ENCODE results near the gene AARS1.
A peak's percentile ranks its signal among the peaks of the same experiment; 100 is the strongest.
"Not testable (repeated sequence)": the region's sequence is repeated elsewhere in the genome, so short reads cannot be mapped to it uniquely, and the experiment has no call there.

AARS1 gene

DNA sequence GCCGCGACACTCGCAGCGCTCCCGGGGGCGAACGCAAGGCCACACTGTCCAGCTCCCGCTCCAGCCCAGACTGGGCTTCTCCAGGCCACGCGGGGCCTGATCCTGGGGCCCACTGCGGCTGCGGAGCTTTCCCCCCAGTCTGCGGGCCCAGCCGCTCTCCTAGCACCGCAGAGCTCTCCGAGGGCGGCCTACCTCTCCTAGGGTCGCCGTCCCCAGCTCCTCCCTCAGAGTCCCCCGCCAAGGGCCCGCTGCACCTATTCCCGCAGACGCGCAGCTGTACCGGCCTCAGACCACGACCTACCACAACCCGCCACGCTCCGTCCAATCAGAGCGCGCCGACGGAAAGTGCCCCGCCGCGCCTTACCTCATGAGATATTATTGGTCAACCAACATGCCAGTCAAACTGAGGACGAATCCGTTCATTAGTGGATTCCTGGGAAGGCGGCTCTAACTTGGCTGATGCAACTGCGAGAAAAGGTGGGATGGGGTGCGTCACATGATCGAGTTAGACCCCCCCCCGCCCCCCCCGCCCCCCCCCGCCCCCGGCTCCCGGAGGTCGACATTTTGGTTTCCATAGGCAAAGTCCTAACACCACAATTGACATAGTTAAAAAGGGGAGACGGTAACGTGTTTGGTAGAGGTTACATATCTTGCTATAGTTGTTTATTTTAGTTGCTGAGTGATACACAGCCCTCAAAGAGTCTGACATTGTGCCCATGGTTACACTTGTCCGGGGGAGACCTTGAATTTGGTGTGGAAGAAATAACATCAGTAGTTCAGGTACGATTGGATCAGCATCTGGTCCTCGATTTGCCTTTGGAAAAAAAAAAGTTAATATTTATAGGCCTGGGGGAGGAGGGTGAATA, at the start of gene AARS1:
TSS of gene AARS1 (minus strand) at position 278 of the 866 bp plus-strand sequence. CDS start 6,743 bp downstream, outside the sequence.
- DNase-seq, result peak; percentile 95
- ATAC-seq, result peak; percentile 100

- ATAC-seq (no peak), DNase-seq (no peak)
Observed at GRCh38 chr16:70337814-70338213, 48.5 kb upstream of the AARS1 start.

- DNase-seq, result not testable (repeated sequence)
Observed at GRCh38 chr16:70332728-70333127, 43.4 kb upstream of the AARS1 start.

DNA sequence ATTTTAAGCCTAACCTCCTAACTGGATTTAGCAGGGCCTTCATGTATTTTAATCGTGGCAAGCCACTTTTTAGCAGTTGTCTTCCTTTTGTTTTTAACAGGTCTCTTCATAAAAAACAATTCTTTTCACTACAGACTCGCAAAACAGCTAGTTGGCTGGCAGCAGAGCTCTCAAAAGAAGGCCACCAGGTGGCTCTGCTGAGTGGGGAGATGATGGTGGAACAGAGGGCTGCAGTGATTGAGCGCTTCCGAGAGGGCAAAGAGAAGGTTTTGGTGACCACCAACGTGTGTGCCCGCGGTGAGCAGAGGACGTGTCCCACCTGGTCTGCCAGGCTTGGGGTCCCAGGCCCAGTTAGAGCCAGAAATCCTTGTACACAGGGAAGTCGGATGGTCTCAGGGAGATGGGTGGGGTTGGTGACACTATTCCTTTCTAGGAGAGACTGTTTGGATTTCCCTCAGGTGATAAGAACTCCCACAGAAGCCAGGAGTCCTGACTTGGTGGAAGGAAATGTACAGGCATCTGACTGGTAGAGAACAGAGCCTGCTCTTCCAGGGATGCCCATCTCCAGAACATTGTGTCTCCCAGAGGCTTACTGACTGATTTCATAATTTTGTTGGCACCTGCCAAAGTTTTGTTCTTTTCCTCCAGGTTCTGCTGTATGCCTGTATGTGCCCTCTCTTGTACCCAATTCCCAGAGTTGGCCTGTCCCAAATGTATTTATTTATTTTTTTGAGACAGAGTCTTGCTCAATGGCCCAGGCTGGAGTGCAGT, 42.5 kb upstream of the AARS1 start:
- DNase-seq (peak; percentile 11), ATAC-seq (peak; percentile 43)

More at GRCh38 chr16:70332728-70333127, 43.4 kb upstream of the AARS1 start:
- ATAC-seq, result not testable (repeated sequence)

DNA sequence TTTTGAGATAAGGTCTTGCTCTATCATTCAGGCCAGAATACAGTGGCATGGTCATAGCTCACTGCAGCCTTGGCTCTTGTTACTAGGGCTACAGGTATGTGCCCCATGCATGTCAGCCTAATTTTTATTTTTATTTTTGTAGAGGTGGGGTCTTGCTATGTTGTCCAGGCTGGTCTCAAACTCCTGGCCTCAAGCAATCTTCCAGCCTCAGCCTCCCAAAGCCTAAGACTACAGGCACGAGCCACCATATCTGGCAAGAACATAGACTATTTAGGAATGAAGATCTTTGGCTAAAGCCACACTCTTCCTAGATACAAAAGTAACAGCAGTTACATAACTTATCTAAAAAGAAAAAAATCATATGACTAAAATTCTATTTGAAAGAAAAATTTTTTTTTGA, 41.8 kb upstream of the AARS1 start:
- ATAC-seq (no peak), DNase-seq (no peak)

- DNase-seq, result no peak
- ATAC-seq, result no peak
Observed at GRCh38 chr16:70324998-70325747, 35.9 kb upstream of the AARS1 start.

- DNase-seq (no peak), ATAC-seq (no peak)
Observed at GRCh38 chr16:70320121-70320520, 30.8 kb upstream of the AARS1 start.

GRCh38 chr16:70307726-70308125, 18.4 kb upstream of the AARS1 start:
- DNase-seq, ATAC-seq: not testable (repeated sequence)

- ATAC-seq (no peak), DNase-seq (no peak)
Observed at GRCh38 chr16:70306880-70307279, 17.6 kb upstream of the AARS1 start.

DNA sequence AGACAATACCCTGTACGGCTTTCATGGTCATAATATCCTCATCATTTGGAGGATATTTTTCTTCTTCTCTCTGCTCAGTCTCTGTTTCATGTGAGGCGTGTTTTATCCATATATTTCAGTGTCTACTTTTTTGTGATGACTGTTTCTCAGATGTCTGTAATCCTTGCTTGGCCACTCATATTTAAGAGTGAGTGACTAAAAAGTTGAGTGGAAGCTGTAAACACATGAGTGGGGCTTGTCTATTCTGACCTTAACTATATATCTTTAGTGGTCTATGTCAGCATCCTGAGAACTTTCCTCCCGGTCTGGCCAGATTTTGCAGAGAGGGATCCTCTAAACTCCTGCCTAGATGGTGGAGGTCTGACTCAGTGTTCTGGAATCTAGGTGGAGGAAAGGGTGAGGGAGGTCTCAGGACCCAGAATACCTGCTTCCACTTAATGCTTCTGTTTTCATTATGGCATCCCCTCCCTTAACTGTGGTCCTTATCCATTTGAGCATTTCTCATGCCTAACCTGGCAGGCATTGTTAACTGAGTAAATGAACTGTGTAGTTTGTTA, 15.7 kb upstream of the AARS1 start:
- ATAC-seq, result no peak
- no peak for DNase-seq

- DNase-seq, result no peak
- no peak for ATAC-seq
Observed at GRCh38 chr16:70302745-70303144, 13.4 kb upstream of the AARS1 start.

GRCh38 chr16:70301121-70301520, 11.8 kb upstream of the AARS1 start:
- DNase-seq (no peak), ATAC-seq (no peak)

- ATAC-seq (peak; percentile 85), DNase-seq (peak; percentile 79)
Observed at GRCh38 chr16:70298988-70299938, 10.0 kb upstream of the AARS1 start, which contains the start of gene DDX19B. Gene DDX19B (plus strand): TSS chr16:70299186. CDS start chr16:70299298, 112 bp downstream.

GRCh38 chr16:70295634-70296033, 6.3 kb upstream of the AARS1 start:
- no peak for ATAC-seq
- DNase-seq, result no peak

DNA sequence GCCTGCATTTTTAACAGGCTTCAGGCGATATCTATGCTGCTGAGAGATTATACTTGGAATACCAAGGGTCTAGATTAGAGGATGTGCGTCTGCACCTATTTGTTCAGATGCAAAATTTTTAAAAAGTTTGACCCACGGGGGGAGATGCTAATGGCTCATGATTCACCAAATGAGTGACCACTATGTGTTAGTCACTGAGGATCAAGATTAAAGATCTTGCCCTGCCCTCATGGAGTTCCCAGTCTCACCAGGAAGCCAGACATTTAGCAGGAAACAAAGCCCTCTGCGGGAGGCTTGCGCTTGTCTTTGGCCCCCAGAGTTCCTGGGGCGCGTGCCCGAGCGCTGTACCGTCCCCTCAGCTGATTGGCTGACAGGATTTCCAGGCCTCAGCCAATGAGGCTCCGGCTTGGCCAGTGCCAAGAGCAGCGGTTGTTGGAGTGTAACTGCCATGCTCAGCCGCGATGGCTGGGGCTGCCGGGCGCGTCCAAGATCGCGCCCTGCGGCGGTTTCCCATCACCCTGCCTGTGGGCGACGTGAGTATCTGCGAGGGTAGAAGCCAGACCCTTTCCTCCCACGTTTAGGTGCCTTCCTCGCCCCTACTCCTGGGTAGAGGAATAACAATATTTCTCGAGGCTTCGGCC, 5.2 kb upstream of the AARS1 start:
- ATAC-seq (no peak), DNase-seq (no peak)

- DNase-seq, ATAC-seq: not testable (repeated sequence)
Observed at GRCh38 chr16:70292148-70292547, 2.8 kb upstream of the AARS1 start.

GRCh38 chr16:70290949-70291519, 1.7 kb upstream of the AARS1 start:
- no peak for ATAC-seq
- no peak for DNase-seq

DNA sequence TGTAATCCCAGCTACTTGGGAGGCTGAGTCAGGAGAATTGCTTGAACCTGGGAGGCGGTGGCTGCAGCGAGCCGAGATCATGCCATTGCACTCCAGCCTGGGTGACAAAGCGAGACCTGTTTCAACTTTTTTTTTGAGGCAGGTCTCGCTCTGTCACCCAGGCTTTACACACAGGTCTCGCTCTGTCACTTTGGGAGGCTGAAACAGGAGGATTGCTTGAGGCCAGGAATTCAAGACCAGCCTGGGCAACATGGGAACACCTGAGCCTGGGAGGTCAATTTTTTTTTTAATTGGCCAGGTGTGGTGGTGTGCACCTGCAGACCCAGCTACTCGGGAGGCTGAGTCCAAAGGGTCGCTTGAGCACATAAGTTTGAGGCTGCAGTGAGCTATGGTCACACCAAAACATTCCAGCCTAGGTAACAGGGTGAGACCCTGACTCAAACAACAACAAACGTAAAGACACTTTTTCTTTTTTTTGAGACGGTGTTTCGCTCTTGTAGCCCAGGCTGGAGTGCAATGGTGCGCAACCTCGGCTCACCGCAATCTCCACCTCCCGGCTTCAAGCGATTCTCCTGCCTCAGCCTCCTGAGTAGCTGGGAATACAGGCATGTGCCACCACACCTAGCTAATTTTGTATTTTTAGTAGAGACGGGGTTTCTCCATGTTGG, 1.9 kb downstream of the AARS1 start:
- not testable (repeated sequence) for DNase-seq, ATAC-seq

DNA sequence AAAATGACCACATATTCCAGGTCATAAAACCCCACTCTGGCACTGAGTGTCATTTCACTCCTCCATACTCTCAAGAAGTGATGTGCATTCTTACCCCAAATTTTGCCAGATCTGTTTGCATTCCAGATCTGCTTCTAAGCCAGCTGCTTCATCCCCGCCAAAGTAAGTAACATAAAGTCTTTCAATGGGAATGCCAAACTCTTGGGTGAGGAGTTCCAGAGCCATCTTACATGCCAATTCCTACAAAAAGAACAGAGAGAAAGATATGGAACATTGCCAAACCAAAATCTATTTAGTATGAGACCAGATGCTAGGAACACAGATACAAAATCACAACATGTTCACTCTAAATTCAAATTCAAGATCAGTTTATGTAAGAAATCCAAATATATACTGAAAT, 12.9 kb downstream of the AARS1 start:
- ATAC-seq (no peak), DNase-seq (no peak)
